Activated T-cell treated with anti-CD3 and anti-CD28 coated beads, Interleukin-2, amount 50 U/mL, for 1 hour (primary cell): ENCODE measurements around the gene CCDC88B.

Experiments
- DNase-seq: peaks from one replicate; pipeline ENCODE4 v3.0.0-alpha.2; 2020

The CCDC88B gene

DNA sequence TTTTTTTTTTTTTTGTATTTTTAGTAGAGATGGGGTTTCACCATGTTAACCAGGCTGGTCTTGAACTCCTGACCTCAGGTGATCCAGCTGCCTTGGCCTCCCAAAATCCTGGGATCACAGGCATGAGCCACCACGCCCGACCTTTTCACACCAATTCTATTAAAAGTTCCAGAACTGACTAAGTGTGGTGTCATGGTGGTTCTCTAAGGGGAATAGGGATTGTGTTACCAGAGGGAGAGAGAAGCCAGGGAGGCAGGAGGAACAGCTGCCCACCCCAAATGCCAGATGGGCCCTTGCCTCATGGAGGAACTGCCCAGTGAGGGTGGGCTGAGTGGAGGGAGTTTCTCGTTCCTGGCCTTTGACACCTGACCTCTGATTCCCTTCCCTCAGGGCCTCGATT is 24.9 kb downstream of the CCDC88B start:
- DNase-seq = no peak

DNA sequence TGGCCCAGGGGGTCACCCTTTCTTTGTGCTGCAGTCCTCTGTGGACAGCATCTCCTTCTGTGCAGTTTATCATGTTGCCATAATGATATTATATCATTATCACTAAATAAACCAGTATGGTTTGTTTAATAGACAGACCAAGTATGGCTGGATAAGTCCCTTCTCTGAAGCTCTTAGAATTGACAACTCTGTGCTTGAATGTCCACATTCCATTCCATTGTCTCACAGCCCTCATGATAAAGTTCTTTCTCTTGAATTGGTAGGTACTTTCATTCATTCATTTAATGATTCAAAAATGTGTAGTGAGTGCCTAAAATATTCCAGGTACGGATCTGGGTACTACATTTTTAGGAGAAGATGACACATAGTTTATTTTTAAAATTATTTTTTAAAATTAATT is 26.7 kb downstream of the CCDC88B start:
- no peak for DNase-seq

DNA sequence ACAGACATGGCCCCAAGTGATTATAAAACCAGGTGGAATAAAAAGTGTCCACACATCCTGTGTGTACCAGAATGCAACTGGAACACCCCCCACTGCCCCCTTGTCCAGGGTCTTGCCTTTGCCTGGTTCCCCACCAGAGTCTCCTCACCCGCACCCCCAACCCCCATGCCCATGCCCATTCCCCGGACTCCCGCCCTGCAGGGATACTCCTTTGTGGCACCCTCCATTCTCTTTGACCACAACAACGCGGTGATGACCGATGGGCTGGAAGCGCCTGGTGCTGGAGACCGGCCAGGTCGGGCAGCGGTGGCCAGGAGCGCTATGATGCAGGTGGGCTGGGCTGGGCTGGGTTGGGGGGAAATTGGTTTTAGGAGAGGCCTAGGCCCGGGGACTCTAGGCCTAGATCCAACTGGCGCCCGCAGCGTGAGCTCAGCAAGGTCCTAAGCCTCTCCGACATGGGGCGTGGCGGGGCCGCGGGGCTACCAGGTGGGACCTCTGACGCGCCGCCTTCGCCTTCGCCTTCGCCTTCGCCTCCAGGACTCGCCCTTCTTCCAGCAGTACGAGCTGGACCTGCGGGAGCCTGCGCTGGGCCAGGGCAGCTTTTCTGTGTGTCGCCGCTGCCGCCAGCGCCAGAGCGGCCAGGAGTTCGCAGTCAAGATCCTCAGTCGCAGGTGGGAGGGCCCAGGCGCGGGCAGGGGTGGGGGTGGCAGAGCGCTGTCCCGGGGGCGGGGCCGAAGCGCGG is 28.1 kb downstream of the CCDC88B start:
- DNase-seq = no peak

- no peak for DNase-seq
These were observed 28.7 kb downstream of the CCDC88B start for GRCh38 chr11:64368673-64369074.

GRCh38 chr11:64369440-64370421 is 29.7 kb downstream of the CCDC88B start:
- DNase-seq = no peak

DNA sequence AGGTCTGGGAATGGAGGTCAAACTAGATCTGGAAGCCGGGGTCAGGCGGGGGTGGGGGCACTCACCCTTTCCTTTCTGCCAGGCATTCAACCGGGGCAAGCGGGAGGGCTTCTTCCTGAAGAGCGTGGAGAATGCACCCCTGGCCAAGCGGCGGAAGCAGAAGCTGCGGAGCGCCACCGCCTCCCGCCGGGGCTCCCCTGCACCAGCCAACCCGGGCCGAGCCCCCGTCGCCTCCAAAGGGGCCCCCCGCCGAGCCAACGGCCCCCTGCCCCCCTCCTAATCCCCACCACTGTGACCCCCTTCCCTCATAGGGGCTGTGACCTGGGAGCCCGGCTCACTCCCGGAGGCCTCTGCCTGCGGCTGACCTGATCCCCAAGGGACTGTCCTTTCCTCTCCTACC is 31.2 kb downstream of the CCDC88B start:
- DNase-seq = no peak

GRCh38 chr11:64372021-64372420 is 32.0 kb downstream of the CCDC88B start:
- no peak for DNase-seq

- no peak for DNase-seq
These were observed 33.0 kb downstream of the CCDC88B start for GRCh38 chr11:64372802-64373597.

GRCh38 chr11:64373598-64373974 is 33.6 kb downstream of the CCDC88B start:
- DNase-seq = no peak

DNA sequence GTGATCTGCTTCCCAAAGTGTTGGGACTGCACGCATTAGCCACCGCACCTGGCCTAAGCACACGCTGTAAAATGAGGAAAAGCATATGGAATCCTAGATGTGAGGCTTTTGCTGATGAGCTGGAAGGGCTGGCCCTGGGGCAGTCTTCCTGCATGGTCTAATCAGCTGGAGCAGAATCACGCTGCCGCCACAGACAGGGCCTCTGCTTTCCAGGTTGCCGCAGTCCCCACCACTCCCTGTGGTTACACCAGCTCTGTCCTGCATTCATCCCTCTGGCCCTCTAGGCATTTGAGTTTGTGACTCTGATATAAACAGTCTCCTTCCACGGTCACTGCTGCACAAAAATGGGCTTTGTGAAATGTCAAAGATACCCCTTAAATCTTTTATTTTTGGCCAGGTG is 36.1 kb downstream of the CCDC88B start:
- DNase-seq = no peak

GRCh38 chr11:64378335-64378880 is 38.4 kb downstream of the CCDC88B start:
- no peak for DNase-seq

DNA sequence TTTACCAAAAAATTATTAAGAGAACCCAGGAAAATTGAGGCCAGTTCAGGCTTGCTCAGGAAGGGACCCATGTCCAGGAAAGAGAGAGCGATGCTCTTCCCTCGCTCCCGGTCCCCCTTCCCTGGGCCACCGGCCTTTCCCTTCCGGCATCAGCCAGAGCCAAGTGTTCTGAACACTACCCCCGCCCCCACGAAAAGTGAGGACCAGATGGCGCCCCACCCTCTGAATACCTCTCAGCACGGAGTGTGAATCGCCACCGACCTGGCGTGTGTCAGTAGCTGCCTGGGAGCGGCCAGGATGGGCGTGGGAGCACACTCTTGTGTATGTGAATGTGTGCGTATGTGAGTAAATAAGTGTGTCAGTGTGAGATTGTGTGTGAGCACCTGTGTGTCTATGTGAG is 39.2 kb downstream of the CCDC88B start:
- no peak for DNase-seq

GRCh38 chr11:64379817-64380709 is 40.1 kb downstream of the CCDC88B start:
- DNase-seq = no peak

DNA sequence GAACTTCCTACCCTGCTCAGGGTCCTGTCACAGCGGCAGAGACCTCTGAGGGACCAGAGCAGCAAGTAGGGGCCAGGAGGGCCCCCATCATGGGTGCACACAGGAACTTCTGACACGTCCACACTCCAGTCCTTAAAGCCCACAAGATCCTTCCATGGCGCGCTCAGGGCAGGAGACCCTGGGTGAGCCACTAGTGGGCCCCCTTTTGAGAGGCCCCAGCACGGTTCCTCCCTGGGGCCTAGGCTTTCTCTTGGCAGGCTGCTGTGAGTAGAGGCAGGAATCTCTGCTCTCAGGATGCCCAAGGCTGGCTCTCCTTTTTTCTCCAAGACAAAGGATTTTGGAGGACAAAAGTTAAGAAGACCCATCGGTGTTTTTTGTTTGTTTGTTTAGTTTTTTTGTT is 41.3 kb downstream of the CCDC88B start:
- DNase-seq = no peak

- DNase-seq = no peak
These were observed 42.0 kb downstream of the CCDC88B start for GRCh38 chr11:64382047-64382446.

DNA sequence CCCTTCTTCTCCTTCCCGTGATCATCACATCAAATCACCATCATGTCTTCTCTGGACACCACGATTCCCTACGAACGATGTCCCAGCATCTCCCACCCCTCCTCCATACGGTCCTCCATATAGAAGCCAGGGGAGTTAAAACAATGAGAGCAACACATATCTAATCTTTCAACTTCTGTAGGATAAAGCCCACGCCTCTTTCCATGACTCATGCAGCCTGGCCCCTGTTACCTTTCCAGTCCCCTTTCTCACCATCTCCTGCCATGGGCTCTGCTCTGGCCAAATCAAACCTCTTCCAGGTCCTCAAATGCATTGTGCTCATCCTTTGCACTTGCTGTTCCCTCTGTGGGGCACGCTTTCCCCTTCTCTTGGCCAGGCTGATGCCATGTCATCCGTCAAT is 42.6 kb downstream of the CCDC88B start:
- DNase-seq = no peak

GRCh38 chr11:64383580-64383979 is 43.6 kb downstream of the CCDC88B start:
- DNase-seq = no peak

GRCh38 chr11:64384028-64384737 is 44.2 kb downstream of the CCDC88B start:
- DNase-seq = no peak

GRCh38 chr11:64384981-64385944 is 45.3 kb downstream of the CCDC88B start:
- DNase-seq = no peak
